Liver (tissue), 9 donors: ENCODE measurements around the gene TBC1D5. TPM values are rescaled to one million over a fixed set of nuclear protein-coding genes. Genes with fewer than 3 reads are reported as not detected.

Experiments
- DNase-seq: peaks from one replicate; pipeline ENCODE4 v3.0.0-alpha.2; 2017; ENCODE audit warnings: low spot score
- H3K27ac ChIP-seq, 2 donors: one replicate each; pipeline ENCODE4 v1.7.0; 2013; ENCODE audit warnings: inconsistent platforms in 2 of 2, low read length in 2 of 2, control low read depth in 1 of 2, low read depth in 1 of 2, mild to moderate bottlenecking in 1 of 2
- H3K27me3 ChIP-seq, 4 donors: one replicate each; pipeline versions ENCODE4 v1.6.1 to v1.7.0; 2013; ENCODE audit warnings: low read length in 3 of 4, inconsistent platforms in 1 of 4, mild to moderate bottlenecking in 1 of 4, moderate library complexity in 1 of 4; ENCODE audit not compliant: control insufficient read depth in 4 of 4, insufficient read depth in 4 of 4
- H3K36me3 ChIP-seq, 4 donors: one replicate each; pipeline versions ENCODE4 v1.6.1 to v1.7.0; 2013; ENCODE audit warnings: low read length in 3 of 4, mild to moderate bottlenecking in 3 of 4, low read depth in 1 of 4, moderate library complexity in 1 of 4; ENCODE audit not compliant: control insufficient read depth in 4 of 4, insufficient read depth in 3 of 4
- H3K4me1 ChIP-seq, 4 donors: one replicate each; pipeline versions ENCODE4 v1.6.1 to v1.7.0; 2013; ENCODE audit warnings: low read length in 3 of 4, mild to moderate bottlenecking in 3 of 4, moderate library complexity in 1 of 4; ENCODE audit not compliant: control insufficient read depth in 4 of 4, insufficient read depth in 4 of 4
- H3K4me3 ChIP-seq, 3 donors: one replicate each; pipeline versions ENCODE4 v1.6.1 to v1.7.0; 2013; ENCODE audit warnings: low read length in 3 of 3, control low read depth in 1 of 3, low read depth in 1 of 3, mild to moderate bottlenecking in 1 of 3
- H3K9ac ChIP-seq, 2 donors: one replicate each; pipeline ENCODE4 v1.7.0; 2013; ENCODE audit warnings: low read length in 2 of 2, mild to moderate bottlenecking in 2 of 2, moderate library complexity in 2 of 2, control low read depth in 1 of 2, low read depth in 1 of 2
- H3K9me3 ChIP-seq, 4 donors: one replicate each; pipeline versions ENCODE4 v1.6.1 to v1.7.0; 2013; ENCODE audit warnings: low read length in 3 of 4; ENCODE audit not compliant: control insufficient read depth in 4 of 4
- ATF3 ChIP-seq: IDR thresholded peaks from 2 replicates; pipeline ENCODE4 v1.6.1; 2016; ENCODE audit warnings: antibody characterized with exemption
- CTCF ChIP-seq: fragments of 150-350 bp; IDR thresholded peaks from 2 replicates; pipeline ENCODE4 v1.5.1; 2017; ENCODE audit warnings: improper control_type of control experiment, low read depth, low read length; ENCODE audit not compliant: missing input control
- EGR1 ChIP-seq, 2 donors: IDR thresholded peaks; 2 replicates each; pipeline ENCODE4 v1.6.1; 2016 to 2018; ENCODE audit warnings: antibody characterized with exemption in 2 of 2, low read depth in 2 of 2
- FOXA2 ChIP-seq: IDR thresholded peaks from 2 replicates; pipeline ENCODE4 v1.6.1; 2016; ENCODE audit warnings: antibody characterized with exemption
- GABPA ChIP-seq, 2 donors: IDR thresholded peaks in 1 of 2; conservative IDR thresholded peaks in 1 of 2; 2 replicates each; pipeline ENCODE4 v1.6.1; 2016; ENCODE audit warnings: antibody characterized with exemption in 2 of 2, mild to moderate bottlenecking in 1 of 2, moderate library complexity in 1 of 2
- HNF4A ChIP-seq, 2 donors: conservative IDR thresholded peaks; 2 replicates each; pipeline ENCODE4 v1.6.1; 2016; ENCODE audit warnings: antibody characterized with exemption in 2 of 2, mild to moderate bottlenecking in 2 of 2
- HNF4G ChIP-seq: IDR thresholded peaks from 2 replicates; pipeline ENCODE4 v1.6.1; 2016; ENCODE audit warnings: antibody characterized with exemption
- JUND ChIP-seq, 2 donors: IDR thresholded peaks; 2 replicates each; pipeline ENCODE4 v1.6.1; 2016; ENCODE audit warnings: antibody characterized with exemption in 2 of 2
- MAX ChIP-seq: IDR thresholded peaks from 2 replicates; pipeline ENCODE4 v1.6.1; 2016; ENCODE audit warnings: antibody characterized with exemption
- NR2F2 ChIP-seq: IDR thresholded peaks from 2 replicates; pipeline ENCODE4 v1.6.1; 2016; ENCODE audit warnings: antibody characterized with exemption
- RAD21 ChIP-seq, 2 donors: IDR thresholded peaks; 2 replicates each; pipeline ENCODE4 v1.6.1; 2016; ENCODE audit warnings: antibody characterized with exemption in 2 of 2, mild to moderate bottlenecking in 2 of 2
- REST ChIP-seq: IDR thresholded peaks from 2 replicates; pipeline ENCODE4 v1.6.1; 2016; ENCODE audit warnings: antibody characterized with exemption, mild to moderate bottlenecking
- RXRA ChIP-seq, 2 donors: IDR thresholded peaks; 2 replicates each; pipeline ENCODE4 v1.6.1; 2017 to 2018; ENCODE audit warnings: antibody characterized with exemption in 2 of 2, mild to moderate bottlenecking in 1 of 2
- SP1 ChIP-seq: IDR thresholded peaks from 2 replicates; pipeline ENCODE4 v1.6.1; 2018; ENCODE audit warnings: antibody characterized with exemption, mild to moderate bottlenecking
- TAF1 ChIP-seq: conservative IDR thresholded peaks from 2 replicates; pipeline ENCODE4 v1.6.1; 2016; ENCODE audit warnings: antibody characterized with exemption, mild to moderate bottlenecking
- YY1 ChIP-seq: IDR thresholded peaks from 2 replicates; pipeline ENCODE4 v1.6.1; 2016; ENCODE audit warnings: antibody characterized with exemption, mild to moderate bottlenecking
- WGBS: extraction: QIAGEN DNeasy Blood & Tissue Kit; methylation state at CpG from one replicate; pipeline ENCODE4 v1.1.7; 2013; 5-methylcytosine and 5-hydroxymethylcytosine counted together
- polyA plus RNA-seq, 2 donors: library from polyadenylated mRNA; stranded (reverse) in 1 of 2; unstranded in 1 of 2; fragments of 200-250 nt in 1 of 2; fragments of >200 nt in 1 of 2; fragmentation: Nextera tagmentation in 1 of 2; extraction: Ambion mirVana in 1 of 2; gene quantifications; one replicate each; pipeline versions ENCODE4 v1.2.1 to v1.2.3, GENCODE V29; 2013 to 2015
- total RNA-seq, 2 donors: library from RNA; depleted of rRNA; stranded (reverse); fragments of >200 nt; gene quantifications; one replicate each; pipeline ENCODE4 v1.2.3, GENCODE V29; 2014
- donor health status: healthy.
- donor health status: healthy.
- donor health status: healthy.
- donor health status: healthy.
- donor health status: healthy.

The TBC1D5 gene
- total and polyA plus RNA-seq, 4 donors: 9.1 to 45.6 (median 25.6) TPM

GRCh38 chr3:17664923-17665322, 77.5 kb downstream of the TBC1D5 start (continued):
- TF ChIP-seq TAF1 (no peak), ATF3 (no peak), CTCF (no peak), JUND (IDR thresholded peaks at IDR 0.05) (no peak), REST (no peak)

- DNase-seq: no peak
- no peaks in the 10 kb centered on the region for H3K4me1 ChIP-seq
- H3K9ac ChIP-seq: no peak overlapping the region
- no peaks in the 10 kb centered on the region for H3K9me3 ChIP-seq
- TF ChIP-seq SP1: no peak
- TF ChIP-seq YY1: no peak
- no peak for TF ChIP-seq NR2F2
- no peak for TF ChIP-seq ATF3
- no peak for TF ChIP-seq CTCF
- no peak for TF ChIP-seq RAD21 (IDR thresholded peaks at IDR 0.05)
- no peak for TF ChIP-seq FOXA2
- TF ChIP-seq HNF4G: no peak
- no peaks in the 10 kb centered on the region for H3K36me3 ChIP-seq
- no peak overlapping the region for H3K4me3 ChIP-seq
- no peak overlapping the region for H3K27ac ChIP-seq
- whole genome bisulfite sequencing: 85% methylated on average over 1 of the region's 1 CpG
- H3K27me3 ChIP-seq: no peaks in the 10 kb centered on the region
Observed at GRCh38 chr3:17656264-17656663, 86.2 kb downstream of the TBC1D5 start.

GRCh38 chr3:17655743-17656142, 86.7 kb downstream of the TBC1D5 start:
- Histone ChIP-seq H3K36me3 (no peaks in the 10 kb centered on the region), H3K9me3 (no peaks in the 10 kb centered on the region), H3K4me3 (no peak overlapping the region), H3K9ac (no peak overlapping the region), H3K27me3 (no peaks in the 10 kb centered on the region), H3K4me1 (no peaks in the 10 kb centered on the region), H3K27ac (no peak overlapping the region)
- no peak for DNase-seq
- WGBS: 89% methylated on average over 2 of the region's 2 CpGs
- no peak for TF ChIP-seq HNF4A (conservative IDR thresholded peaks at IDR 0.05)
- no peak for TF ChIP-seq CTCF
- TF ChIP-seq REST: no peak
- no peak for TF ChIP-seq NR2F2
- no peak for TF ChIP-seq TAF1
- TF ChIP-seq GABPA (IDR thresholded peaks at IDR 0.05 in 1 of 2, conservative IDR thresholded peaks at IDR 0.05 in 1 of 2): no peak
- TF ChIP-seq MAX: no peak
- TF ChIP-seq EGR1 (IDR thresholded peaks at IDR 0.05; ENCODE audit: low read depth in 2 of 2): no peak
- no peak for TF ChIP-seq RXRA (IDR thresholded peaks at IDR 0.05)
